Endothelial cell of hepatic sinusoid (primary cell): Measurements from ENCODE around the gene GLTPD2.

Experiments
- in situ Hi-C: cut with HindIII; loops from 2 replicates; pipeline ENCODE4 v1.10.0; 2017; ENCODE audit warnings: low sequenced_read_pairs

The GLTPD2 gene

DNA sequence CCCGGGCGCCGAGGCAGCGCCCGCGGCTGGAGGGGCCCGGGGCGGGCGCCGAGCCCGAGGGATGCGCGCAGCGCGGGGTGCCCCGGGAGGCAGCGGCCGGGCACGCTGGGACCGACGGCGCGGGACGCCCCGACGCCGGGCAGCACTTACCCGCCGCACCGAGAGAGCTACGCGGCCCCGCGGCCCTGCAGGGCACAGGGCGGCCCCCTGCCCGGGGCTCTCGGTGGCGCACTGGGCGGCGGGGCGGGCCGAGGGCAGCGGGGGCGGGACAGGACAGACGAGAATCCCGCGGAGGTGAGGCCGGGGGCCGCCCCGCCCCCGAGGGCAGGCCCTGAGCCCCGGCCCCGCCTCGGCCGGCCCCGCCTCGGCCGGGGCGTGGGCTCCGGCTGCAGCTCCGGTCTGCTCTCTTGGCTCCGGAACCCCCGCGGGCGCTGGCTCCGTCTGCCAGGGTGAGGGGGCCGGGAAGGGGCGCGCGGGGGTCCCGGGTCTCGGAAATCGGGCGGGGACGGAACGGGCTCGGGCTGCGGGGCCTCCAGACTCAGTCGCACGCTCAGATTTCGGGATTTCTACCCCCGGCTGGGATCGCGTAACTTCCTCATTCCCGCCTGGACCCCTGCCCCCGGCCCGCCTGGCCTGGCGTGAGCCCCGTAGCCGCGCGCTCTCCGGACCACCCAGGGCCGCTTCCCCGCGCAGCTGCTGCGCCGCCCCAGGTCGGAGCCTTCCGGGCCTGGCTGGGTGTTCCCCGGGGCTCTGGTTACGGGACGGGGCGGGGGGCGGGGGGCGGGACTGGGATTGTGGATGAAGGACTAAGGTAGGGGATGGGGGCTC, 18.2 kb downstream of the GLTPD2 start, which contains the start of gene PLD2:
TSS of gene PLD2 (plus strand) at position 376 of the 828 bp plus-strand sequence. CDS start 621 bp downstream, outside the sequence.
- in situ Hi-C loops: no loop called here

DNA sequence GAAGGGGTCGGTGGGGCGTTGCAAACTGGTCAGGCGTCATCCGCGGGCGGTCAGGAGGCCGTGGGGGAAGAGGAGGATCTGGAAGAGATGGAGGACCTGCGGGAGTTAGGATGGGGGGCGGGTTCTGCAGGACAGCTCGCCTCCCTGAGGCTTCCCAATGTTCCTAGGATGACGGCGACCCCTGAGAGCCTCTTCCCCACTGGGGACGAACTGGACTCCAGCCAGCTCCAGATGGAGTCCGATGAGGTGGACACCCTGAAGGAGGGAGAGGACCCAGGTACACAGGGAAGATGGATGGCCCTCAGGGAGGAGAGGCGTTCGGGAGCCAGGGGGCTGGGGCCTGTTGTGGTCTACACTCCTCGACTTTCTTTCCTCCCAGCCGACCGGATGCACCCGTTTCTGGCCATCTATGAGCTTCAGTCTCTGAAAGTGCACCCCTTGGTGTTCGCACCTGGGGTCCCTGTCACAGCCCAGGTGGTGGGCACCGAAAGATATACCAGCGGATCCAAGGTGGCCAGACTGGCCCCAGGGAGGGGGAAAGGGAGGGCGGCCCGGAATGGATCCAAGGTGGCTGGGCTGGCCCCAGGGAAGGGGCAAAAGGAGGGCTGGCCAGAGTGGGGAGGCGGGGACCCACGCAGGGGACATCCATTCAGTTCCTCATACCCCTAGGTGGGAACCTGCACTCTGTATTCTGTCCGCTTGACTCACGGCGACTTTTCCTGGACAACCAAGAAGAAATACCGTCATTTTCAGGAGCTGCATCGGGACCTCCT, 19.0 kb downstream of the GLTPD2 start:
- in situ Hi-C loops: no loop called here

DNA sequence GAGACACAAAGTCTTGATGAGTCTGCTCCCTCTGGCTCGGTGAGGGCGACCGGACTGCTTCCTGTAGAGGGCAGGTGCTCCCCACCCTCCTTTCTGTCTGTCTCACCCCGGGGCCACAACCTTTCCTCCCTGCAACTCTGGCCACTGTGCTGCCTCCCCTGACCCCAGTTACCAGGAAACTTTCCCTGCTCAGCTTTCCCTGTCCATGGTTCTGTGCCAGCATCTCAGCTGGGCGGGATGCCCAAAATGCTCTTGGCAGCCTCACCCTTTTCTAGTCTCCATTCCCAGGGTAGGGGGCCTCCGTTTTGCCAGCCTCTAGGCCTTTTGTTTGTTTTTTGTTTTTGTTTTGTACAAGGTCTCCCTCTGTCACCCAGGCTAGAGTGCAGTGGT, 19.6 kb downstream of the GLTPD2 start:
- in situ Hi-C loops: no loop called here

DNA sequence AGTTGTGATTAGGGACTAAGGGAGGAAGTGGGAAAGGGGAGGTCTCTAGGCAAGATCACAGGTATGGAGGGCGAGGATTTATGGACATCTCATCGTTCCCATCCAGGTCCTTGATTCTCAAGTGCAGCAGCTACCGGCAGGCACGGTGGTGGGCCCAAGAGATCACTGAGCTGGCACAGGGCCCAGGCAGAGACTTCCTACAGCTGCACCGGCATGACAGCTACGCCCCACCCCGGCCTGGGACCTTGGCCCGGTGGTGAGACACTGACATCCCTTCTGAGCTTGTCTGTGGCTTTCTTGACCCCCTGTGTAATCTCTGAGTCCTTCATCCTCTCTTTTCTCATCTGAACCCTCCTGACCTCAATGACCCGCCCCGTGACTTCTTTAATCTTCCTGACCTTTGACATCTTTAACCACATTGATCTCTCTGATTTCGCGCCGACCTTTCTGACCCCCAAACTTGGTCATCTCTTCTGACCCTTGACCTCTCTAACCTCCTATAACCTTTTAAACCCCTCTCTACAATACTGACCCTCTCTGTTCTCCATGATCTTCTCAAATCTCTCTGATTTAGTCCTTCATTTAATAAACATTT, 22.0 kb downstream of the GLTPD2 start:
- in situ Hi-C loops: no loop called here

DNA sequence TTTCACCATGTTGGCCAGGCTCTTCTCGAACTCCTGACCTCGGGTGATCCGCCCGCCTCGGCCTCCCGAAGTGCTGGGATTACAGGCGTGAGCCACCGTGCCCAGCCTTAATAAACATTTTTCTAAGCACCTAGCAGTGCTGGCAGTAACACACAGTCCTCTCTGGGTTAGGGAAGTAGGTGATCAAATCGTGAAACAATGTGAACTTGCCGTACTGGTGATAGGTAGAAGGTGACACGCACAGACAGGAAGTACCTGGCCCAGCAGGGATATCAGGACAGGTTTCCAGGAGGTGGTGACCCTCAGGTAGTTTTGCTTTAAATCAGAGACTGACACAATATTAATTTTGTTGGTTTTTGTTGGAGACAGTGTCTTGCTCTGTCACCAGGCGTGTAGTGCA, 22.7 kb downstream of the GLTPD2 start:
- in situ Hi-C loops: no loop called here

DNA sequence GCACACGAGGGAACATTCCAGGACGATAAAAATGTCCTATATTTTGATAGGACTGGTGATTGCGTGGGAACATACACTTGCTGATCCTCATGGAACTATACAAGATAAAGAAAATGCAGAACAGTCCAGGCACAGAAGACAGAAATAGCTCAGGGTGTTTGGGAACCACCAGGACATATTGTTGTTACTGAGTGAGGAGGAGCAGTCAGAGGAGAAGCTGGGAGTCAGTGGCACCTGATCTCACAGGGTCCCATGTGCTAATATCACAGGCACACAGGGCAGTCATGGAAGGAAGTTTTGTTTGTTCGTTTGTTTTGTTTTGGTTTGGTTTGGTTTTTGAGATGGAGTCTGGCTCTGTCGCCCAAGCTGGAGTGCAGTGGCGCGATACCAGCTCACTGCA, 23.9 kb downstream of the GLTPD2 start:
- in situ Hi-C loops: no loop called here

DNA sequence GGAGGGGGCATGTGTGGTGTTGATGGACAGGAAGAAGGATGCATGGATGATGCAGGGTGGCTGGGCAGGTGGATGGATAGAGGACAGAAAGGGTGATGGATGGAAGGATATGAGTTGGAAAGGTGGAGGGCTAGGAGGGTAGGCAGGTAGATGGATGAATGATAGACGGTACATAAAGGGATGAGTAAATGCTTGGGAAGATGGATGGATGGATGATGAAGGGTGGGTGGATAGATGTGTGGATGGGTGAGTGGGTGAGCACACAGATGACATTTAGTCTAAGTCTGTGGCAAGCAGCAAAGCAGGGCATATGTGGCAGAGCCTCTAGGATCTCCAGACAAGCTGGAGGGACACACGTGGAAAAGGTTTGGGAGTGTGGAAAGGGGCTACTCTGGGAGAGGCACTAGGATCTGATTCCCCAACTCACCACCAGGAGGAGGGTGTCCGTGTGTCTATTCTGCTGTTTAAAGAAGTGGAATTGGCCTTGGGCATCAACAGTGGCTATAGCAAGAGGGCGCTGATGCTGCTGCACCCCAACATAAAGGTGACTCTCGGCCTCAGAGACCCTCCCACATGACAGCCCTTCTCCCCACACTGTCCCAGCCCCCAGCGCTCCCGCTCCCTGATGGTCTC, 26.4 kb downstream of the GLTPD2 start:
- in situ Hi-C loops: no loop called here

DNA sequence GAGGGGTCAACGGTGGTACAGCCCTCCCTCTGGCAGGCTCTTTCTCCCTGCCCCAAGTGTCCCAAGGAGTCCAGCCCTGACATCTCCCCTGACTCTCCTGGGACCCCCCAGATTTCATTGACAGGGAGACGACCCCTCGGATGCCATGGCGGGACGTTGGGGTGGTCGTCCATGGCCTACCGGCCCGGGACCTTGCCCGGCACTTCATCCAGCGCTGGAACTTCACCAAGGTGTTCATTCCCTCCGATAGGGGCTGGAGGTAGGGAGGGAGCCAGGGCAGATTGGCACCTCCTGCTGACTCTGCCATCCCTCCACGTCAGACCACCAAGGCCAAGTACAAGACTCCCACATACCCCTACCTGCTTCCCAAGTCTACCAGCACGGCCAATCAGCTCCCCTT, 28.1 kb downstream of the GLTPD2 start:
- in situ Hi-C loops: no loop called here

DNA sequence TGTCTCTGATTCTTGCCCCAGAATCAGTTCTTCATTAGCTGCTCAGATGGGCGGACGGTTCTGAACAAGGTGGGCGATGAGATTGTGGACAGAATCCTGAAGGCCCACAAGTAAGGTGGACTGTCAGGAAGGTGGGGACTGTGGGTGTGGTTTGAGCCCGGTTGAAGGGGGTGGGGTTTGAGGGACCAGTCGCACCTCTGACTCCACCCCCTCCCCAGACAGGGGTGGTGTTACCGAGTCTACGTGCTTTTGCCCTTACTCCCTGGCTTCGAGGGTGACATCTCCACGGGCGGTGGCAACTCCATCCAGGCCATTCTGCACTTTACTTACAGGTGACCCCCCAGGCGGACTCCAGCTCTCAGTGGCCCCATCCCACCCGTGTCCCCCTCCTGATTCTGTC, 29.5 kb downstream of the GLTPD2 start:
- in situ Hi-C loops: no loop called here

DNA sequence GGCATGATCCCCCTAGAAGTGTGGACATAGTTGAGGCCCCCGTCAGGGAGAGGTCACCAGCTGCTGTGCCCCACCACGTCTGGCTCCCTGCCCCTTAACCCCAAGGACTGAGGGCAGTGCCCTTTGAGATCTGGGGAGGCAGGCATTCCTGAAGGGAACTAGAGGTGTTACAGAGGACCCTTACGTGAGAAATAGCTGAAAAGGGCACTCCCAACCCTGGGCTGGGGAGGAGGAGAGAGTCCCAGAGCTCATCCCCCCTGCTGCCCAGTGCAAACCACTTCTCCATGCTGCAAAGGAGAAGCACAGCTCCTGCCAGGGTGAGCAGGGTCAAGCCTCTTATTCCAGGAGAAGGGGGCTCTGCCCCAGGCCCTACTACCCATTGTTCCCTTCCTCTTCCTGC, 34.1 kb downstream of the GLTPD2 start:
- in situ Hi-C loops: no loop called here

DNA sequence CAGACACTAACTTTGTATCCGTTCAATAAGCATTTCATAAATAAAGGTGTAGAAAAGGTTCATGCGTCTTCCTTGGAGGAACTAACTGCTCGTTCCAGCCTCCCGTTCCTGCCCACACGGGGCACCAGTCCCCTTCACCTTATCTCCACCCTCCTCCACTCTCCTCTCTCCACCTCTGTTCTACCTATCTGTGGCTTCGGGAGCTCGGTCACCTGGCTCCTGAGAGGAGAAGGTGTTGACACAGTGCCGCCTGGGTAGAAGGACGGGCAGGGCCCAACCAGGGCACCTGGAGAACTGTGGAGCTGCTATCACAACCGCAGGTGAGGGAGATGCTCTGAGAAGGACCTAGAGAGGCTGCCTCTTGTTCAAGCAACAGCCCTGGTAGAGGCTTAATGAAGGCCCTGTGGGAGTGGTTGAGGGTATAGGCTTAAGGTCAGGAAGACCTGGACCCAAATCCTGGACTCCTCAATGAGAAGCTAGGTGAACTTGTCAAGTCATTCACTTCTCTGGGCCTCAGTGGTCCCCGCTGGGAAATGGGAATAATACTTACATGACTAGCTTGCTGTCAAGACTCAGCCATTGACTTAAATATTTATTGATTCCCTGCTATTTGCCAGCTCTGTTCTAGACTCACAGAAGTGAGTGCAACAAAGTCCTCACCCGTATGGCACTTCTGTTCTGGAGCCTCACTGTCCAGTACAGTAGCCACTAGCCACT, 34.8 kb downstream of the GLTPD2 start:
- in situ Hi-C loops: no loop called here

DNA sequence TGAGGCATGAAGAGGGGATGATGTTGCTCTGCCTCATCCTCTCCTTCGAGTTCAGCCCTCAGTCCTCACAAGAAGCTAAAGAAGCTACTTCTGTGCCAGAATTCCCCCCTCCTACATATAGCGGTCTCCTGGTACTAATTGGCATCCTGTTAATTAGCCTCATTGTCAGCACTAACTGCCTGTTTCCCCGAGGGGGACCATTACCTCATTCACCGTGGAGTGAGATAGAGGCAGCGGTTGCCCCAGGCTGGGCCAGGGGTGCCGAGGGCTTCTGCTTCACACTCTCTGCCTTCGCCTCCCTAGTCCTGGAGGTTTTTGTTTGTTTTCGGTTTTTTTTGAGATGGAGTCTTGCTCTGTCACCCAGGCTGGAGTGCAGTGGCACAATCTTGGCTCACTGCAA, 38.6 kb downstream of the GLTPD2 start:
- in situ Hi-C loops: no loop called here

DNA sequence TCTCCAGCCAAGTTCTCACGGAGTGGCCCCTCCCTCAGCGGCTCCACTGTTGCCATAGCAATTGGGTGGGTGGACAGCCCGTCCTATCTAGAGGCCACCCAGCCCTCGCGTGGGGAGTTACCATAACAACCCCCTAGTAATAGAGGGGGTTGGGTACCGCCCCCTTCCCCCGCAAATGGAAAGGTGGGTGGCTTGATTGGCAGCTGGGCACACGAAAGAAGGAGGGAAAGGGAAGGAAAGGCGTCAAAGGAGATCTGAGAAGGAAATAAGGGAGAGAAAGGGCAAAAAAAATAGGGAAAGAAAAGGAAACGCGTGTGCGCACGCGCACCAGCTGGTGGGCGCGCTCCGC, 44.0 kb downstream of the GLTPD2 start:
- in situ Hi-C loops: loop anchor here (10.0 kb wide), 1 partner anchor 108 kb away; no protein-coding TSS in a partner anchor

DNA sequence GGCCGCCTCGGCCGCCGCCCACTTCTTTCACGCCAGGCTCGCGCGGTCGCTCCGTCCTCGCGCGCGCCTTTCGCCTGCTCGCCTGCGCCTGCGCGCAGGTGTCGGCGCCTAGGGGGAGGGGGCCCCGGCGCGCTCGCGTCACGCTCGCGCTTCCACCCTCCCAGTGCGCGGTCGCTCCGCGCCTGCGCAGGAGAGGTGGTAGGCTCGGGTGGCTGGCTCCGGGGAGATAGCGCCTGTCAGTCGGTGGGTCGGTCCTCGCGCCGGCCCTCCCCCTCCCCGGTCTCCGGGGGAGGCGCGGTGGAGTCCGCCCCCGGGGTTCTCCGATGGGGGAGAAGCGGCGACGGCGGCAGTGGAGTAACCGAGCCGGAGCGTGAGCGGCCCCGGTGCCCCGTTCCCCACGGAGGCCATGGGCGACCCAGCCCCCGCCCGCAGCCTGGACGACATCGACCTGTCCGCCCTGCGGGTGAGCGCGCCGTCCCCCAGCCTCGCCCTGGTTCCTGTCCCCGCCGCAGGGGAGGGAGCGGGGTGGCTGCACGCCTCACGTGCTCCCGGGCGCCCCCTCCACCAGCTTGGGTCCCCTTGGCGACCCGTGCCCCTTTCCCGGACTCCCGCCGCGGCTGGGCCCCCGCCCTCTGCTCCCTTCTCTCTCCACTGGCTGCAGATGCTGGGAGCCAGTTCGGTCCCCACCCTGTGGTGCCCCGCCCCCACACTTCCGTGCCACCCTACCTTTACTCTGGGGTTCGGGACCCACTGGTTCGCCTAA, 44.6 kb downstream of the GLTPD2 start, which contains the start of gene MINK1:
TSS of gene MINK1 (plus strand) at position 163 of the 763 bp plus-strand sequence. CDS start at position 407, 244 bp downstream.
- in situ Hi-C loops: loop anchor here (10.0 kb wide), 1 partner anchor 109 kb away; no protein-coding TSS in a partner anchor

DNA sequence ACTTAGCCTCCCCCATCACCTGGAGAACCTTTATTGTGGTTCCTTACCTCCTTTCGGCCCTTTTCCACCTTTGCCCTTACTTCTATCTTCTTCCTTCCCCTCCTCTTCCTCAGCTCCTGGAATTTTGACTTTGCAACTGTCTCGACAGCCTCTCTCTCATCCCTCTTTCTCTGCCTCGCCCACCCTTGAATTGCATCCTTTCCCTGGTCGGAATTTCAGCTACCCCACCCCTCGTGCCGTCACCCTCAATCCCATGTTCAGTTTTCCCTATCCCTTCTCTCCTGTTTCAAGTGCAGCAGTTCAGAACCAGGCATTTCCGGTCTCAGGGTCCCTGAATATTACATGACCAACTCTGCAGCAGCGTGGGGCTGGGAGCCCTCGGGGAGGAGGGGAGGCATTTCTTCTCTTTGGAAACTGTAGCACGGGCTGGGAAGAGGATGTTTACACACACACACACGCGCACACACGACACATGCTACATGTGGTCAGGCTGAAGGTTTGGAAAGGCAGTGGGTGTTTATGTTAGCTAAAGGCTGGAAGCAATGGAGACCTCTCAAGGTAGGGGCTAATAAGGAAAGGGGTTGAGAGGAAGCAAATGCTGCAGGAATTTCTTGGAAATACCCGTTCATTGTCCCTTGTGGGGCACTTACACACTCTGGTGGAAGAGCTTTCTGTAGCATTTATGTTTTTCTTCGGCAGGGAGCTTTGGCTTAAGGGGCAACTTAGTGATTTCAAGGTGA, 45.3 kb downstream of the GLTPD2 start:
- in situ Hi-C loops: loop anchor here (10.0 kb wide), 1 partner anchor 109 kb away; no protein-coding TSS in a partner anchor

DNA sequence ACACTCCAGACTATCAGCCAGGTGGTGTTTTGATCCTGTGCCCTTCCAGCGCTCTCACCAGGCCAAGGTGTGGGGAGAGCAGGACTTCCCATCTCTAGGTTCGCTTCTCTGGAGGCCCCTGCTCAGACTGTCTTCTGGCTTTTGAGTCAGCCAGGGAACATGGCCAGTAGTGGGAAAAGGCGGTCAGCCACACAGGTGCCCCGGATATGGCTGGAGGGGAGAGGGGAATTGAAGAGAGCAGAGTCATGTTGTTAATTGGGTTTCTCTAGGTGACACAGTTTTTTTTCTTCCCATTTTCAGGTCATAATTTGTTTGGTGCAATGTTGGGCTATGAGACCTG, 45.9 kb downstream of the GLTPD2 start:
- in situ Hi-C loops: loop anchor here (5.0 to 10.0 kb wide), 2 partner anchors 32 to 110 kb away; partner anchors contain the start of gene C17orf114

DNA sequence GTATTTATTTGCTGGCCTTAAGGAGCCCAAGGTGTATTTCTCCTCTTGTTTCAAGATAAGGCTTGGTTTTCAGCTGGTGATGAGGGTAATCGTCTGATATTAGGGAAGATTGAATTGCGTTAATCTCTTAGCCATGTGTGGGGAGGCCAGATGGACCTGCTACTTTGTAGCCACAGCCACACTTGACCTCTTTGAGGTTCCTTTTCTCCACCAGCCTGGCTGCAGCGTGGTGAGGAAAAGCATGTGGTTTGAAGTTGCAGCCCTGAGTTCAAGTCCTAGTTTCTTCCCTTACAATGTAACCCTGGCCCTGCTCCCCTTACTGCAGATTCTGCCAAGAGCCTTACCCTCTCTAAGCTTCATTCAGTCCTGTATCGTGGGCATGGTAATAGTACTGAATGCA, 47.5 kb downstream of the GLTPD2 start:
- in situ Hi-C loops: loop anchor here (5.0 to 10.0 kb wide), 2 partner anchors 34 to 111 kb away; partner anchors contain the start of gene C17orf114

DNA sequence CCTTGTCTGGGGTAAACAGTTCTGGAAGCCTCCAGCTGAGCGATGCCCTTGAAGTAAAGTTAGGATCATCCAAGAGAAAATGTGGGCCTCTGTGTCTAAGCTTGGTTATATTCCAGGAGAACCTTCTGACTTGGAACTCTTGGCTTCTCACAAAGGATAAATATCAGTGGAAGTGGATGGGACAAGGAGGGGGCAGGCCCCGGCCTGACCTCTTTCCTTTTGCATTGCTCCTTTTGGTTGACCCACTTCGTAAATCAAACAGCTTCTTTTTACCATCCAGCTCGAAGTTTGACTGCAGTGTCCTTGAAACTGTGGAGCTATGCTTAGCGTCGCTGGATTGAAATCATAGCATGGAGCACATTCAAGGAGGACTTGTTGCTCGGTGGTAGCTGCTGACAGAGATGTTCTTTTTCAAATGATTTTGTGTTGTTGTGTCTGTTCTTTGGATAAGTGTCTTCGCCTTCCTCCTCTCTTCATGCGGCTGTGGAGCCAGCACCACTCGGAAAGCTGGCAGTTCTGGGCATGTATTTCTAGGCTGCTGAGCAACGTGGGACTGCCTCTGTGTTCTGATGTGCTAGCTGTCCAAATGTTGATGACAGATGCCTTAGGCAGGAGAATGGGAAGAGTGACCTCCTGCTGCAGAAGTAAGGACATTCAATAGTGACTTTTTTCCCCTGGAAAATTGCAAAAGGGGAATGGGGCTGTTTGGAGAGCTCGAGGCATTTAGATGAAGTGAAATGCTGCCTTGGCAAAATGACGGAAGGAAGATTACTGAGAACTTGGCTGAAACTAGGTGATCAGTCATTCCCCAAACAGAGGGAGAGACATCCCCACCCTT, 48.9 kb downstream of the GLTPD2 start:
- in situ Hi-C loops: loop anchor here (5.0 to 10.0 kb wide), 2 partner anchors 35 to 113 kb away; partner anchors contain the start of gene C17orf114
